DND-41 (cell line): ENCODE measurements around the gene SOX9.

Experiments used
- ATAC-seq: fragments of 200-7000 bp; cut with Tn5 transposase; 3 replicates; pipeline ENCODE4 v1.9.1; 2021; ENCODE audit warnings: low read depth; ENCODE audit not compliant: insufficient read depth
- DNase-seq: peaks from one replicate; pipeline ENCODE4 v3.0.0-alpha.2; 2020
- H2AFZ ChIP-seq: 2 replicates; pipeline ENCODE4 v1.6.0; 2012; ENCODE audit warnings: low read depth, low read length
- H3K27ac ChIP-seq: 2 replicates; pipeline ENCODE4 v1.5.1; 2012; ENCODE audit warnings: low read length, inconsistent platforms
- H3K27me3 ChIP-seq: fragments of 200-600 bp; sonication (generic); 2 replicates; pipeline ENCODE4 v1.6.0; 2012; ENCODE audit warnings: low read length, mild to moderate bottlenecking, inconsistent platforms; ENCODE audit not compliant: insufficient read depth, poor library complexity
- H3K36me3 ChIP-seq: 2 replicates; pipeline ENCODE4 v1.5.1; 2012; ENCODE audit warnings: low read length, inconsistent platforms; ENCODE audit not compliant: insufficient read depth
- H3K4me1 ChIP-seq: 2 replicates; pipeline ENCODE4 v1.5.1; 2012; ENCODE audit warnings: mild to moderate bottlenecking, low read length; ENCODE audit not compliant: insufficient read depth
- H3K4me2 ChIP-seq: 2 replicates; pipeline ENCODE4 v1.6.0; 2012; ENCODE audit warnings: mild to moderate bottlenecking, moderate library complexity, low read length, inconsistent platforms; ENCODE audit not compliant: insufficient read depth
- H3K4me3 ChIP-seq, 2 experiments: fragments of 200-600 bp in 1 of 2; shearing (Covaris generic) in 1 of 2; 2 replicates each; pipeline ENCODE4 v1.5.1; 2012 to 2016; ENCODE audit warnings: inconsistent platforms in 2 of 2, low read length in 2 of 2, mild to moderate bottlenecking in 2 of 2, low read depth in 1 of 2, moderate library complexity in 1 of 2
- H3K79me2 ChIP-seq: 2 replicates; pipeline ENCODE4 v1.6.0; 2012; ENCODE audit warnings: low read length, inconsistent platforms; ENCODE audit not compliant: insufficient read depth
- H3K9ac ChIP-seq: 2 replicates; pipeline ENCODE4 v1.6.0; 2012; ENCODE audit warnings: low read depth, mild to moderate bottlenecking, inconsistent platforms, low read length, moderate library complexity
- H3K9me3 ChIP-seq: 2 replicates; pipeline ENCODE4 v1.5.1; 2012; ENCODE audit warnings: low read length, moderate library complexity, mild to moderate bottlenecking, inconsistent platforms; ENCODE audit not compliant: insufficient read depth, severe bottlenecking
- H4K20me1 ChIP-seq: 2 replicates; pipeline ENCODE4 v1.6.0; 2012; ENCODE audit warnings: low read length; ENCODE audit not compliant: insufficient read depth
- EZH2 ChIP-seq: IDR thresholded peaks from 3 replicates; pipeline ENCODE4 v1.6.1; 2012; ENCODE audit warnings: borderline replicate concordance, low read depth, mild to moderate bottlenecking, moderate library complexity, low read length, inconsistent platforms; ENCODE audit not compliant: severe bottlenecking
- TF ChIP-seq, protein P1 (sequence below): IDR thresholded peaks from 2 replicates; pipeline ENCODE4 v1.5.1; 2012; ENCODE audit warnings: borderline replicate concordance, low read length, moderate library complexity, mild to moderate bottlenecking; ENCODE audit not compliant: poor library complexity, severe bottlenecking; ENCODE audit errors: extremely low read depth

The SOX9 gene

DNA sequence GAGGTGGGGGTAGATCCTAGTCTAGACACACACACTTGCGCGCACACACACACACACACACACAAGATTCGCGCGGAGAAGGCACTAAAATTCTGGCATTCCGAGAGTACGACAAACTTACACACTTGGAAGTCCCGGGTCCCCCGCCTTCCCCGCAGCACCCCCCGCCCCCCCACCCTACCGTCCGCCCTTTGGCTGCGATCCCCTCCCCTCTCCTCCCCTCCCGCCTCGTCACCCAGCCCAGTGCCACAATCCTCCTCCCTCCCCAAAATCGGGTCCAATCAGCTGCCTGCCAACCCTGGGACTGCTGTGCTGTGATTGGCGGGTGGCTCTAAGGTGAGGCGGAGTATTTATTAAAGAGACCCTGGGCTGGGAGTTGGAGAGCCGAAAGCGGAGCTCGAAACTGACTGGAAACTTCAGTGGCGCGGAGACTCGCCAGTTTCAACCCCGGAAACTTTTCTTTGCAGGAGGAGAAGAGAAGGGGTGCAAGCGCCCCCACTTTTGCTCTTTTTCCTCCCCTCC lies at the start of gene SOX9:
Gene SOX9, plus strand, starts transcription at position 379 of the 522 bp plus-strand sequence. CDS start 372 bp downstream, outside the sequence.
- Histone ChIP-seq H3K4me3 (no peak within 1 kb of the TSS), H3K9ac (no peak within 1 kb of the TSS), H3K36me3 (no peaks in the 10 kb centered on the region), H3K4me2 (no peak within 1 kb of the TSS), H3K27ac (no peak within 1 kb of the TSS), H2AFZ (no peak within 1 kb of the TSS), H4K20me1 (no peaks in the 10 kb centered on the region), H3K27me3 (no peaks in the 10 kb centered on the region), H3K4me1 (no peaks in the 10 kb centered on the region), H3K9me3 (no peaks in the 10 kb centered on the region), H3K79me2 (no peaks in the 10 kb centered on the region)
- no peak for DNase-seq
- no peak for ATAC-seq
- no peak for TF ChIP-seq EZH2
- TF ChIP-seq, protein P1, sequence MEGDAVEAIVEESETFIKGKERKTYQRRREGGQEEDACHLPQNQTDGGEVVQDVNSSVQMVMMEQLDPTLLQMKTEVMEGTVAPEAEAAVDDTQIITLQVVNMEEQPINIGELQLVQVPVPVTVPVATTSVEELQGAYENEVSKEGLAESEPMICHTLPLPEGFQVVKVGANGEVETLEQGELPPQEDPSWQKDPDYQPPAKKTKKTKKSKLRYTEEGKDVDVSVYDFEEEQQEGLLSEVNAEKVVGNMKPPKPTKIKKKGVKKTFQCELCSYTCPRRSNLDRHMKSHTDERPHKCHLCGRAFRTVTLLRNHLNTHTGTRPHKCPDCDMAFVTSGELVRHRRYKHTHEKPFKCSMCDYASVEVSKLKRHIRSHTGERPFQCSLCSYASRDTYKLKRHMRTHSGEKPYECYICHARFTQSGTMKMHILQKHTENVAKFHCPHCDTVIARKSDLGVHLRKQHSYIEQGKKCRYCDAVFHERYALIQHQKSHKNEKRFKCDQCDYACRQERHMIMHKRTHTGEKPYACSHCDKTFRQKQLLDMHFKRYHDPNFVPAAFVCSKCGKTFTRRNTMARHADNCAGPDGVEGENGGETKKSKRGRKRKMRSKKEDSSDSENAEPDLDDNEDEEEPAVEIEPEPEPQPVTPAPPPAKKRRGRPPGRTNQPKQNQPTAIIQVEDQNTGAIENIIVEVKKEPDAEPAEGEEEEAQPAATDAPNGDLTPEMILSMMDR, result no peak

- no peaks in the 10 kb centered on the region for H3K4me1 ChIP-seq
- no peaks in the 10 kb centered on the region for H3K79me2 ChIP-seq
- H3K4me3 ChIP-seq, result no peak overlapping the region
- DNase-seq (no peak), ATAC-seq (no peak)
- H3K27ac ChIP-seq, result no peak overlapping the region
- no peak overlapping the region for H3K4me2 ChIP-seq
- no peak overlapping the region for H2AFZ ChIP-seq
- no peaks in the 10 kb centered on the region for H4K20me1 ChIP-seq
- no peaks in the 10 kb centered on the region for H3K9me3 ChIP-seq
- TF ChIP-seq, protein P1, result no peak
- TF ChIP-seq EZH2, result no peak
- H3K27me3 ChIP-seq, result peaks cover 3% of the 10 kb centered on the region
- no peak overlapping the region for H3K9ac ChIP-seq
- H3K36me3 ChIP-seq, result no peaks in the 10 kb centered on the region
Measured at GRCh38 chr17:72071330-72071729, 49.5 kb upstream of the SOX9 start.

DNA sequence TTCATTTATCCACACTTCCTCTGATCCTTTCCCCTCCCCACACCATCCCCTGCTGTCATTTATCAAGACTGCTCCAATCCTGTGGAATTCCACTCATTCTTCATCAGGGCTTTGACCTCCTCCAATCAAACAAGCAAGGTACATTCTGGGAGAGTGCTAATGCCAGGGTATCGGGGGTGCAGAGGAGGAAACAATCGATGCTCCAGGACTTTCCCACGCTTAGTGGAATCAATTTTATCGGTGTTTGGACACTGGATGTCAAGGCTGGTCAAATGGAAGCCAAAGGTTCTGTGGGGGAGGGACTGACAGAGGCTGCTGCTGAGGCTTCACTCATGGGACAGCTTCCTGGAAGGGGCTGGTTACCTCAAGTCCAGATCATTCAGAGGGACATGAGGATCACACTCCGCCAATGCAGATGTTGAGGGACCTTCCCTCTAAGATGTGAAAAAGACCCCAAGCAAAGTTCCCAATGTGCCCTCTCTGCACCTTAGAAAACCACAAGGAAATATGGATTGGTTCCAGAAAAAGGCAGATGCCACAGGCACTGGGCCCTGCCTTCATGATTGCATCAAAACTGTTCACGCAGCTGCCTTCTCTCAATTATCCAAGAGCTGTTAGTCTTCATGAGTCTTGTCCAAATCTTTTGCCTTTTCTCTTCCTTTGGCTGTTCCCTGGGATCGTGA lies 44.7 kb upstream of the SOX9 start:
- H3K9me3 ChIP-seq, result no peaks in the 10 kb centered on the region
- H3K4me3 ChIP-seq, result no peak overlapping the region
- ATAC-seq (no peak), DNase-seq (no peak)
- no peaks in the 10 kb centered on the region for H3K4me1 ChIP-seq
- H3K9ac ChIP-seq, result no peak overlapping the region
- H3K27me3 ChIP-seq, result peaks cover 3% of the 10 kb centered on the region
- H3K79me2 ChIP-seq, result no peaks in the 10 kb centered on the region
- no peaks in the 10 kb centered on the region for H3K36me3 ChIP-seq
- no peak overlapping the region for H3K27ac ChIP-seq
- no peak overlapping the region for H3K4me2 ChIP-seq
- TF ChIP-seq EZH2, result no peak
- TF ChIP-seq, protein P1, result no peak
- H4K20me1 ChIP-seq, result no peaks in the 10 kb centered on the region
- H2AFZ ChIP-seq, result no peak overlapping the region
